Measurements from ENCODE around the gene RNF183. TPM values are rescaled to one million over a fixed set of nuclear protein-coding genes. Genes with fewer than 3 reads are reported as not detected.

The RNF183 gene
- polyA plus RNA-seq, 1 donor from 2014 or later: not detected

GRCh38 chr9:113345671-113346070 is 42.5 kb upstream of the RNF183 start:
- Histone ChIP-seq H4K20me1 (ENCODE audit: insufficient read depth) (no peaks in the 10 kb centered on the region), H2AFZ (ENCODE audit: low read depth, low read length) (no peak overlapping the region), H3K36me3 (ENCODE audit: insufficient read depth, low read length) (no peaks in the 10 kb centered on the region), H3K4me3 (ENCODE audit: low read length) (no peak overlapping the region), H3K27me3 (ENCODE audit: insufficient read depth, low read depth, low read length) (peaks cover 36% of the 10 kb centered on the region), H3K9ac (ENCODE audit: low read length) (no peak overlapping the region), H3K9me2 (ENCODE audit: insufficient read depth, low read length) (no peaks in the 10 kb centered on the region), H3F3A (ENCODE audit: insufficient read depth, low read length, poor library complexity, severe bottlenecking) (no peaks in the 10 kb centered on the region), H3K4me2 (ENCODE audit: low read length) (no peak overlapping the region), H3K27ac (ENCODE audit: low read length) (no peak overlapping the region), H3K79me2 (replicated peaks; ENCODE audit: insufficient read depth, low read length) (no peaks in the 10 kb centered on the region), H3K9me3 (ENCODE audit: low read length) (no peaks in the 10 kb centered on the region)
- TF ChIP-seq RAD21 (conservative IDR thresholded peaks at IDR 0.05) (no peak), TAF1 (IDR thresholded peaks at IDR 0.05; ENCODE audit: low read depth) (no peak), POLR2AphosphoS5 (IDR thresholded peaks at IDR 0.05) (no peak), CTCF (IDR thresholded peaks at IDR 0.05; ENCODE audit: poor library complexity, severe bottlenecking) (no peak), EZH2 (IDR thresholded peaks at IDR 0.05; ENCODE audit: borderline replicate concordance, insufficient read depth, low read length, poor library complexity, severe bottlenecking) (no peak), EP300 (conservative IDR thresholded peaks at IDR 0.05; ENCODE audit: poor library complexity, severe bottlenecking) (no peak), MXI1 (conservative IDR thresholded peaks at IDR 0.05; ENCODE audit: poor library complexity, severe bottlenecking) (no peak), SMC3 (conservative IDR thresholded peaks at IDR 0.05; ENCODE audit: poor library complexity) (no peak)
- TF ChIP-seq, protein P1, sequence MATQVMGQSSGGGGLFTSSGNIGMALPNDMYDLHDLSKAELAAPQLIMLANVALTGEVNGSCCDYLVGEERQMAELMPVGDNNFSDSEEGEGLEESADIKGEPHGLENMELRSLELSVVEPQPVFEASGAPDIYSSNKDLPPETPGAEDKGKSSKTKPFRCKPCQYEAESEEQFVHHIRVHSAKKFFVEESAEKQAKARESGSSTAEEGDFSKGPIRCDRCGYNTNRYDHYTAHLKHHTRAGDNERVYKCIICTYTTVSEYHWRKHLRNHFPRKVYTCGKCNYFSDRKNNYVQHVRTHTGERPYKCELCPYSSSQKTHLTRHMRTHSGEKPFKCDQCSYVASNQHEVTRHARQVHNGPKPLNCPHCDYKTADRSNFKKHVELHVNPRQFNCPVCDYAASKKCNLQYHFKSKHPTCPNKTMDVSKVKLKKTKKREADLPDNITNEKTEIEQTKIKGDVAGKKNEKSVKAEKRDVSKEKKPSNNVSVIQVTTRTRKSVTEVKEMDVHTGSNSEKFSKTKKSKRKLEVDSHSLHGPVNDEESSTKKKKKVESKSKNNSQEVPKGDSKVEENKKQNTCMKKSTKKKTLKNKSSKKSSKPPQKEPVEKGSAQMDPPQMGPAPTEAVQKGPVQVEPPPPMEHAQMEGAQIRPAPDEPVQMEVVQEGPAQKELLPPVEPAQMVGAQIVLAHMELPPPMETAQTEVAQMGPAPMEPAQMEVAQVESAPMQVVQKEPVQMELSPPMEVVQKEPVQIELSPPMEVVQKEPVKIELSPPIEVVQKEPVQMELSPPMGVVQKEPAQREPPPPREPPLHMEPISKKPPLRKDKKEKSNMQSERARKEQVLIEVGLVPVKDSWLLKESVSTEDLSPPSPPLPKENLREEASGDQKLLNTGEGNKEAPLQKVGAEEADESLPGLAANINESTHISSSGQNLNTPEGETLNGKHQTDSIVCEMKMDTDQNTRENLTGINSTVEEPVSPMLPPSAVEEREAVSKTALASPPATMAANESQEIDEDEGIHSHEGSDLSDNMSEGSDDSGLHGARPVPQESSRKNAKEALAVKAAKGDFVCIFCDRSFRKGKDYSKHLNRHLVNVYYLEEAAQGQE (IDR thresholded peaks at IDR 0.05; ENCODE audit: borderline replicate concordance): no peak

DNA sequence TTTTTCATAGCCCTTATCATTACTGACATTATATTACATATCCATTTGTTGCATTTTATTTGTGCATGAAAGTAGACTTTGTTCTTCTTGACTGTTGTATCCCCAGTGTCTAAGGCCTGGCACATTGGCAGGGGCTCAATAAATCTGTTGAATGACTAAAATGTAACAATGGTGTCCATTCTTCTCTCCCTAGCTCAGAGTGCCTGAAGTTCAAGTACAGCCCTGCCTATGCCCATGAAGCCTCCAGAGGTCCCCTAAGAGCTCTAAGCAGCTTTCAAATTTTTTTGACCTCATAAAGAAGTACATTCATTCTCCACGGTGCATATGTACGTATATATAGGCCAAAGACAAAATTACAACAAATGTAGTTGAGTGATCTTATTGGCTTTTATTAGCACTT is 42.0 kb upstream of the RNF183 start:
- H3K9me2 ChIP-seq (ENCODE audit: insufficient read depth, low read length): no peaks in the 10 kb centered on the region
- no peaks in the 10 kb centered on the region for H3K79me2 ChIP-seq (replicated peaks; ENCODE audit: insufficient read depth, low read length)
- H4K20me1 ChIP-seq (ENCODE audit: insufficient read depth): no peaks in the 10 kb centered on the region
- no peak overlapping the region for H2AFZ ChIP-seq (ENCODE audit: low read depth, low read length)
- peaks cover 31% of the 10 kb centered on the region for H3K27me3 ChIP-seq (ENCODE audit: insufficient read depth, low read depth, low read length)
- H3K4me3 ChIP-seq (ENCODE audit: low read length): no peak overlapping the region
- TF ChIP-seq TAF1 (IDR thresholded peaks at IDR 0.05; ENCODE audit: low read depth) (no peak), EP300 (conservative IDR thresholded peaks at IDR 0.05; ENCODE audit: poor library complexity, severe bottlenecking) (no peak), SMC3 (conservative IDR thresholded peaks at IDR 0.05; ENCODE audit: poor library complexity) (no peak), POLR2AphosphoS5 (IDR thresholded peaks at IDR 0.05) (no peak), CTCF (IDR thresholded peaks at IDR 0.05; ENCODE audit: poor library complexity, severe bottlenecking) (no peak), EZH2 (IDR thresholded peaks at IDR 0.05; ENCODE audit: borderline replicate concordance, insufficient read depth, low read length, poor library complexity, severe bottlenecking) (no peak), MXI1 (conservative IDR thresholded peaks at IDR 0.05; ENCODE audit: poor library complexity, severe bottlenecking) (no peak), RAD21 (conservative IDR thresholded peaks at IDR 0.05) (no peak)
- TF ChIP-seq, protein P1 (IDR thresholded peaks at IDR 0.05; ENCODE audit: borderline replicate concordance): no peak
- H3K9ac ChIP-seq (ENCODE audit: low read length): no peak overlapping the region
- no peaks in the 10 kb centered on the region for H3F3A ChIP-seq (ENCODE audit: insufficient read depth, low read length, poor library complexity, severe bottlenecking)
- no peaks in the 10 kb centered on the region for H3K36me3 ChIP-seq (ENCODE audit: insufficient read depth, low read length)
- H3K4me2 ChIP-seq (ENCODE audit: low read length): no peak overlapping the region
- no peaks in the 10 kb centered on the region for H3K9me3 ChIP-seq (ENCODE audit: low read length)
- H3K27ac ChIP-seq (ENCODE audit: low read length): no peak overlapping the region

Measured in neural cell (in vitro differentiated cells).